HepG2 (cell line): ENCODE results near the gene DYRK2.

ENCODE experiments used
- CHCHD3 ChIP-seq: sonication (generic); formaldehyde crosslinking; IDR thresholded peaks from 2 replicates; pipeline ENCODE4 v1.8.0; 2022; ENCODE audit warnings: mild to moderate bottlenecking, missing genetic modification reagents, moderate library complexity
- POLR2AphosphoS5 ChIP-seq: IDR thresholded peaks from 2 replicates; pipeline ENCODE4 v1.6.1; 2012; ENCODE audit warnings: low read depth, low read length
- RXRA ChIP-seq: sonication (generic); formaldehyde crosslinking; IDR thresholded peaks from 2 replicates; pipeline ENCODE4 v1.5.1; 2020; ENCODE audit warnings: missing genetic modification reagents
- ZNF124 ChIP-seq: sonication (generic); formaldehyde crosslinking; IDR thresholded peaks from 2 replicates; pipeline ENCODE4 v1.4.0; 2020; ENCODE audit warnings: missing genetic modification reagents
- TF ChIP-seq, protein P1 (sequence below): conservative IDR thresholded peaks from 2 replicates; pipeline ENCODE4 v1.6.1; 2018; ENCODE audit warnings: missing genetic modification reagents

DNA sequence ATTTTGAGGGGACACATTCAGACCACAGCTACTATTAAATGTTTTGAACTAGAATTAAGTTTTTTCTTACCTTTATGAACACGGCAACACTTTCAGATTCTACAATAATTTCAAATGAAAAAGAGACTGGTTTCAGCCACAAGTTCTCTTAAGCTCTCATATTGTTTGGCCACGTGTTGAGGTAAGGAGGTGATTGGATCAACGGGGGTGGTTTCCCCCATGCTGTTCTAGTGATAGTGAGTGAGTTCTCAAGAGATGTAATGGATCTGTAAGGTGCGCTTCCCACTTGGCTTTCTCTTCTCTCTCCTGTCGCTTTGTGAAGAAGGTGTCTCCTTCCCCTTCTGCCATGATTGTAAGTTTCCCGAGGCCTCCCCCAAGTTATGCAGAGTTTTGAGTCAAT, 48.9 kb upstream of the DYRK2 start:
- TF ChIP-seq POLR2AphosphoS5 = no peak
- no peak for TF ChIP-seq RXRA (CRISPR knock-in tag)
- TF ChIP-seq, protein P1, sequence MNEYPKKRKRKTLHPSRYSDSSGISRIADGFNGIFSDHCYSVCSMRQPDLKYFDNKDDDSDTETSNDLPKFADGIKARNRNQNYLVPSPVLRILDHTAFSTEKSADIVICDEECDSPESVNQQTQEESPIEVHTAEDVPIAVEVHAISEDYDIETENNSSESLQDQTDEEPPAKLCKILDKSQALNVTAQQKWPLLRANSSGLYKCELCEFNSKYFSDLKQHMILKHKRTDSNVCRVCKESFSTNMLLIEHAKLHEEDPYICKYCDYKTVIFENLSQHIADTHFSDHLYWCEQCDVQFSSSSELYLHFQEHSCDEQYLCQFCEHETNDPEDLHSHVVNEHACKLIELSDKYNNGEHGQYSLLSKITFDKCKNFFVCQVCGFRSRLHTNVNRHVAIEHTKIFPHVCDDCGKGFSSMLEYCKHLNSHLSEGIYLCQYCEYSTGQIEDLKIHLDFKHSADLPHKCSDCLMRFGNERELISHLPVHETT (CRISPR knock-in tag) = no peak
- no peak for TF ChIP-seq CHCHD3 (CRISPR knock-in tag)
- TF ChIP-seq ZNF124 (CRISPR knock-in tag) = no peak
